ENCODE data around the gene SURF6.

SURF6 gene

DNA sequence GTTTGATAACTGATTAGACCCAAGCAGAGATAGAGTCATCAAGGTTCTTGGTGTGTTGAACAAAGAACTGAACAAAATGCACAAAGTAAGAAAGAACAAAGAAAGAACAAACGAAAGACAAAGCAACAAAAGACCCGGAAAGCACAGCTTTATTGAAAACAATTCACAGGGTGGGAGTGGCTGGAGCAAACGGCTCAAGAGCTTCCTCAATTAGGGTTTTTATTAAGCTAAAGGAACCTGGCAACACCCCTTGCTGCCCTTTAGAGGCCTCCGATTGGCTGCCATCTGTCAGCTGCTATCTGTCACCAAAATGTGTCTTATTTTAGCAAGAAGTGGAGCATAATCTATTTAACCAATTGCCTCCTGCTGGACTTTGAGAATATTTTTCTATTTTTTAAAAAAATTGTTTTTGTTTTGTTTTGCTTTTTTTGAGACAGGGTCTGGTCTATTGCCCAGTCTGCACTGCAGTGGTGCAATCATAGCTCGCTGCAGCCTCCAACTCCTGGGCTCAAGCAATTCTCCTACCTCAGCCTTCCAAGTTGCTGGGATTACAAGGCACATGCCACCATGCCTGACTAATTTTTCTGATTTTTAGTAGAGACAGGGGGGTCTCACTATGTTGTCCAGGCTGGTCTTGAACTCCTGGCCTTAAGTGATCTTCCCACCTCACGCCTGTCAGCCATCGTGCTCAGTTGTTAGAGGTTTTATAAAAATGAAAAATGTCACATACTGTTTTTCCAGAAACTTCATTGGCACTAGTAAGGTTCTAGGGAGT is 53.3 kb downstream of the SURF6 start:
- DNase-seq: no peak

- no peak for DNase-seq
Observed at GRCh38 chr9:133280392-133280791, 55.6 kb downstream of the SURF6 start.

Measured in activated CD4-positive, CD25-positive, alpha-beta regulatory T cell treated with anti-CD3 and anti-CD28 coated beads, Interleukin-2, amount 50 U/mL, for 72 hours (primary cell).